Esophagus muscularis mucosa (tissue), 4 donors: ENCODE data around the gene SMTN. TPM values are rescaled to one million over a fixed set of nuclear protein-coding genes. Genes with fewer than 3 reads are reported as not detected.

ENCODE experiments used
- DNase-seq: peaks from one replicate; pipeline ENCODE4 v3.0.0-alpha.2; 2017; ENCODE audit errors: extremely low spot score
- H3K27ac ChIP-seq, 4 donors: fragments of 200-600 bp; sonication (generic); replicated peaks in 1 of 4; 1 replicate in 3 of 4; 2 replicates in 1 of 4; pipeline ENCODE4 v1.5.1; 2016 to 2019; ENCODE audit warnings: mild to moderate bottlenecking in 1 of 4
- H3K27me3 ChIP-seq, 4 donors: fragments of 200-600 bp; sonication (generic); one replicate each; pipeline versions ENCODE4 v1.5.1 to v1.6.0; 2016 to 2019
- H3K36me3 ChIP-seq, 4 donors: fragments of 200-600 bp; sonication (generic); one replicate each; pipeline ENCODE4 v1.5.1; 2016 to 2019
- H3K4me1 ChIP-seq, 4 donors: fragments of 200-600 bp; sonication (generic); one replicate each; pipeline ENCODE4 v1.5.1; 2016 to 2019
- H3K4me3 ChIP-seq, 4 donors: fragments of 200-600 bp; sonication (generic); 1 replicate in 2 of 4; 2 replicates in 2 of 4; pipeline ENCODE4 v1.5.1; 2016 to 2019; ENCODE audit warnings: mild to moderate bottlenecking in 4 of 4, moderate library complexity in 1 of 4
- H3K9me3 ChIP-seq, 4 donors: fragments of 200-600 bp; sonication (generic); 1 replicate in 3 of 4; 2 replicates in 1 of 4; pipeline ENCODE4 v1.5.1; 2016 to 2019
- CTCF ChIP-seq, 3 experiments: fragments of 200-600 bp in 2 of 3; fragments of 450-650 bp in 1 of 3; sonication (generic) in 2 of 3; IDR thresholded peaks; one replicate each; pipeline ENCODE4 v1.5.1; 2017 to 2019; ENCODE audit warnings: antibody characterized with exemption in 3 of 3, mild to moderate bottlenecking in 2 of 3, moderate library complexity in 1 of 3
- EP300 ChIP-seq: sonication (generic); formaldehyde crosslinking; IDR thresholded peaks from one replicate; pipeline ENCODE4 v1.6.1; 2017; ENCODE audit warnings: antibody characterized with exemption
- POLR2A ChIP-seq: fragments of 450-650 bp; IDR thresholded peaks from one replicate; pipeline ENCODE4 v1.6.1; 2017; ENCODE audit warnings: antibody characterized with exemption, moderate library complexity, mild to moderate bottlenecking, low read depth
- POLR2AphosphoS5 ChIP-seq, 2 donors: sonication (generic); formaldehyde crosslinking; IDR thresholded peaks; one replicate each; pipeline ENCODE4 v1.6.1; 2017; ENCODE audit warnings: antibody characterized with exemption in 2 of 2
- WGBS: methylation state at CpG from one replicate; pipeline ENCODE4 v1.1.5; 2018; 5-methylcytosine and 5-hydroxymethylcytosine counted together
- intact Hi-C: fragments of 100-400 bp; cut with DNase I; formaldehyde crosslinking; loops from one replicate; pipeline ENCODE4 v1.15.1; 2023
- total RNA-seq, 4 donors: library from RNA; depleted of rRNA; stranded (reverse); fragments of >200 nt; gene quantifications; one replicate each; pipeline versions ENCODE4 v1.1.0 to v1.2.1, GENCODE V29; 2016

SMTN gene
- total RNA-seq, 4 donors from 2014 or later = 1,154 to 1,495 (median 1,416) TPM

GRCh38 chr22:31127181-31127772 is 46.2 kb downstream of the SMTN start:
- Histone ChIP-seq H3K4me3 (no peak overlapping the region), H3K9me3 (no peaks in the 10 kb centered on the region), H3K36me3 (no peaks in the 10 kb centered on the region), H3K27ac (no peak overlapping the region), H3K27me3 (no peaks in the 10 kb centered on the region), H3K4me1 (peaks cover 9 to 15% (median 14%) of the 10 kb centered on the region in 4 donors)
- no peak for TF ChIP-seq POLR2AphosphoS5 (IDR thresholded peaks at IDR 0.05)
- no peak for TF ChIP-seq CTCF (IDR thresholded peaks at IDR 0.05)
- TF ChIP-seq POLR2A = no peak
- TF ChIP-seq EP300 = no peak
- intact Hi-C loops = no loop called here
- DNase-seq = no peak
- 61% methylated on average over 19 of the region's 19 CpGs for WGBS

GRCh38 chr22:31128156-31128555 is 47.0 kb downstream of the SMTN start:
- TF ChIP-seq POLR2AphosphoS5 (IDR thresholded peaks at IDR 0.05) (no peak), POLR2A (no peak), CTCF (IDR thresholded peaks at IDR 0.05) (no peak), EP300 (no peak)
- no peak overlapping the region for H3K27ac ChIP-seq
- intact Hi-C loops = no loop called here
- DNase-seq = no peak
- peaks cover under 1 to 7% (median 5%) of the 10 kb centered on the region in 4 donors for H3K4me1 ChIP-seq
- H3K36me3 ChIP-seq = no peaks in the 10 kb centered on the region
- 98% methylated on average over 7 of the region's 7 CpGs for WGBS
- H3K4me3 ChIP-seq = no peak overlapping the region
- no peaks in the 10 kb centered on the region for H3K27me3 ChIP-seq
- H3K9me3 ChIP-seq = no peaks in the 10 kb centered on the region

- H3K36me3 ChIP-seq = peaks cover 0 to 10% (median 3%) of the 10 kb centered on the region in 4 donors
- 89% methylated on average over 2 of the region's 2 CpGs for WGBS
- TF ChIP-seq CTCF (IDR thresholded peaks at IDR 0.05) = no peak
- no peak for TF ChIP-seq POLR2A
- no peak for TF ChIP-seq POLR2AphosphoS5 (IDR thresholded peaks at IDR 0.05)
- TF ChIP-seq EP300 = no peak
- H3K4me1 ChIP-seq = no peaks in the 10 kb centered on the region
- DNase-seq = no peak
- H3K27me3 ChIP-seq = no peaks in the 10 kb centered on the region
- intact Hi-C loops = no loop called here
- no peaks in the 10 kb centered on the region for H3K9me3 ChIP-seq
- no peak overlapping the region for H3K4me3 ChIP-seq
- no peak overlapping the region for H3K27ac ChIP-seq
Measured at GRCh38 chr22:31130873-31131272, 49.8 kb downstream of the SMTN start.

- DNase-seq = no peak
- intact Hi-C loops = no loop called here
- TF ChIP-seq EP300 (no peak), POLR2A (no peak), POLR2AphosphoS5 (IDR thresholded peaks at IDR 0.05) (no peak), CTCF (IDR thresholded peaks at IDR 0.05) (no peak)
- Histone ChIP-seq H3K27me3 (peaks cover 0 to 9% (median 0%) of the 10 kb centered on the region in 4 donors), H3K4me3 (no peak overlapping the region), H3K9me3 (no peaks in the 10 kb centered on the region), H3K4me1 (no peaks in the 10 kb centered on the region), H3K27ac (no peak overlapping the region), H3K36me3 (peaks cover 0 to 10% (median 3%) of the 10 kb centered on the region in 4 donors)
- no CpG with 5 or more reads among the region's 19 CpGs for WGBS
Measured at GRCh38 chr22:31133911-31134310, 52.8 kb downstream of the SMTN start.

- DNase-seq = no peak
- no peak overlapping the region for H3K4me3 ChIP-seq
- WGBS = 58% methylated on average over 4 of the region's 4 CpGs
- no peaks in the 10 kb centered on the region for H3K4me1 ChIP-seq
- no peak overlapping the region for H3K27ac ChIP-seq
- TF ChIP-seq EP300 = no peak
- TF ChIP-seq POLR2AphosphoS5 (IDR thresholded peaks at IDR 0.05) = no peak
- TF ChIP-seq CTCF (IDR thresholded peaks at IDR 0.05) = no peak
- no peak for TF ChIP-seq POLR2A
- intact Hi-C loops = no loop called here
- H3K27me3 ChIP-seq = peaks cover 0 to 17% (median 0%) of the 10 kb centered on the region in 4 donors
- no peaks in the 10 kb centered on the region for H3K9me3 ChIP-seq
- H3K36me3 ChIP-seq = peaks cover 0 to 10% (median 3%) of the 10 kb centered on the region in 4 donors
Measured at GRCh38 chr22:31134688-31135087, 53.6 kb downstream of the SMTN start.
